ENCODE data around the gene FTCD. TPM values are rescaled to one million over a fixed set of nuclear protein-coding genes. Genes with fewer than 3 reads are reported as not detected.

FTCD gene
- total and polyA plus RNA-seq, 9 of the 15 experiments (the other 6 are each of a cell fraction or from before 2014, with no cell fraction given), result 0.11 to 1.6 (median 0.67) TPM; not detected in 5

- no peak for TF ChIP-seq TCF3 (CRISPR knock-in tag; IDR thresholded peaks at IDR 0.05)
- TF ChIP-seq MED1 (CRISPR knock-in tag; IDR thresholded peaks at IDR 0.05; ENCODE audit: borderline replicate concordance), result no peak
- TF ChIP-seq KLF6 (CRISPR knock-in tag; IDR thresholded peaks at IDR 0.05; ENCODE audit: borderline replicate concordance), result no peak
- no peak for TF ChIP-seq PREB (CRISPR knock-in tag; IDR thresholded peaks at IDR 0.05)
- no peak for TF ChIP-seq NR2F6 (CRISPR knock-in tag; IDR thresholded peaks at IDR 0.05)
- TF ChIP-seq ZFP1 (CRISPR knock-in tag; IDR thresholded peaks at IDR 0.05), result no peak
- TF ChIP-seq CREB5 (CRISPR knock-in tag; IDR thresholded peaks at IDR 0.05), result no peak
- no peak for TF ChIP-seq ZFP91 (CRISPR knock-in tag; IDR thresholded peaks at IDR 0.05)
- no peak for TF ChIP-seq MXI1 (IDR thresholded peaks at IDR 0.05; ENCODE audit: low read depth, low read length)
- no peak for TF ChIP-seq KLF1 (tag; IDR thresholded peaks at IDR 0.05)
- no peak for TF ChIP-seq IRF9 (tag; IDR thresholded peaks at IDR 0.05)
- TF ChIP-seq SAFB (IDR thresholded peaks at IDR 0.05; ENCODE audit: borderline replicate concordance, low read depth, low read length), result no peak
- no peak for TF ChIP-seq ZNF318 (IDR thresholded peaks at IDR 0.05; ENCODE audit: borderline replicate concordance in 1 of 2, low read depth in 1 of 2)
- no peak for TF ChIP-seq TAF9B (IDR thresholded peaks at IDR 0.05; ENCODE audit: partially characterized antibody)
These were observed 28.7 kb upstream of the FTCD start, which contains the start of gene SPATC1L (continued) for GRCh38 chr21:46183910-46184624.
